MCF 10A (cell line): ENCODE data around the gene ZNF20. TPM values are rescaled to one million over a fixed set of nuclear protein-coding genes. Genes with fewer than 3 reads are reported as not detected.
"Not testable (repeated sequence)": the region's sequence is repeated elsewhere in the genome, so short reads cannot be mapped to it uniquely, and the experiment has no call there.

ENCODE experiments used
- BruUV-seq: library from RNA; stranded (reverse); fragments of 400-500 nt; replicated peaks from 2 replicates; lab custom pipeline; 2021; lab: Mats Ljungman, UMichigan
- CTCF ChIA-PET: fragments of 300-600 bp; sonication (Branson Sonifier 250); formaldehyde crosslinking; extraction: SDS; loops from one replicate; lab custom pipeline; 2021; ENCODE audit warnings: antibody characterized with exemption, inconsistent platforms; lab: Yijun Ruan, JAX
- POLR2A ChIA-PET: fragments of 300-600, 350-650 bp; sonication (Branson Sonifier 250); formaldehyde crosslinking; extraction: SDS; loops from one replicate; lab custom pipeline; 2020; ENCODE audit warnings: antibody characterized with exemption, inconsistent platforms; lab: Yijun Ruan, JAX
- DNase-seq: peaks from one replicate; pipeline ENCODE4 v3.0.0-alpha.2; 2018; ENCODE audit not compliant: unreplicated experiment
- H3K27ac Mint-ChIP-seq: one replicate; pipeline ENCODE4 v1.8.0; 2022; ENCODE audit warnings: mild to moderate bottlenecking, low read depth, mixed read lengths; ENCODE audit not compliant: unreplicated experiment
- H3K27me3 Mint-ChIP-seq: one replicate; pipeline ENCODE4 v1.8.0; 2022; ENCODE audit warnings: mixed read lengths; ENCODE audit not compliant: insufficient read depth, unreplicated experiment
- H3K36me3 Mint-ChIP-seq: one replicate; pipeline ENCODE4 v1.8.0; 2022; ENCODE audit warnings: mild to moderate bottlenecking, moderate library complexity, mixed read lengths; ENCODE audit not compliant: insufficient read depth, unreplicated experiment
- H3K4me1 Mint-ChIP-seq: one replicate; pipeline ENCODE4 v1.8.0; 2022; ENCODE audit warnings: mixed read lengths; ENCODE audit not compliant: insufficient read depth, unreplicated experiment
- H3K4me3 Mint-ChIP-seq: one replicate; pipeline ENCODE4 v1.8.0; 2022; ENCODE audit warnings: mild to moderate bottlenecking, moderate library complexity, mixed read lengths; ENCODE audit not compliant: unreplicated experiment
- H3K9me3 Mint-ChIP-seq: one replicate; pipeline ENCODE4 v1.8.0; 2022; ENCODE audit warnings: mixed read lengths; ENCODE audit not compliant: unreplicated experiment
- CTCF ChIP-seq: fragments of 200-600 bp; IDR thresholded peaks from one replicate; pipeline ENCODE4 v1.8.0; 2022; ENCODE audit warnings: antibody characterized with exemption, mild to moderate bottlenecking; ENCODE audit not compliant: unreplicated experiment
- intact Hi-C: fragments of 100-400 bp; cut with micrococcal nuclease; formaldehyde crosslinking; loops from 2 replicates; pipeline ENCODE4 v1.14.1; 2022
- total RNA-seq: library from RNA; stranded (reverse); gene quantifications from 2 replicates; pipeline ENCODE4 v1.2.3, GENCODE V29; 2022

Gene ZNF20
- total RNA-seq, 1 experiment from 2014 or later: 1.4 TPM

- Mint-ChIP-seq H3K27ac (no peak overlapping the region), H3K36me3 (no peaks in the 10 kb centered on the region), H3K27me3 (no peaks in the 10 kb centered on the region), H3K9me3 (peaks cover 5% of the 10 kb centered on the region), H3K4me3 (no peak overlapping the region), H3K4me1 (no peaks in the 10 kb centered on the region)
- no peak for DNase-seq
- BruUV-seq: no TSS peak
- intact Hi-C loops: no loop called here
- CTCF ChIA-PET: interaction anchor here (2.1 kb wide), 1 partner anchor 56 kb away, joined by 6 read pairs; the partner anchor contains the start of gene ZNF20
- POLR2A ChIA-PET: no interaction called here
- no peak for TF ChIP-seq CTCF
These were observed 54.9 kb downstream of the ZNF20 start for GRCh38 chr19:12085074-12085818.

DNA sequence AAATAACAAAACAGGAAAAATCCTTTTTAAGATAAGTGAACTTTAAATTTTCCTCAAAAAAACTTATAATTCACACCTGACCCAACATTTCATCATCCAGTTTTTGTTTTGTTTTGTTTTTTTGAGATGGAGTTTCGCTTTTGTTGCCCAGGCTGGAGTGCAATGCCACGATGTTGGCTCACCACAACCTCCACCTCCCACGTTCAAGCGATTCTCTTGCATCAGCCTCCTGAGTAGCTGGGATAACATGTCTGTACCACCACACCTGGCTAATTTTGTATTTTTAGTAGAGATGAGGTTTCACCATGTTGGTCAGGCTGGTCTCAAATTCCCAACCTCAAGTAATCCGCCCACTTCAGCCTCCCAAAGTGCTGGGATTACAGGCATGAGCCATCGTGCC lies 56.8 kb downstream of the ZNF20 start:
- H3K27me3 Mint-ChIP-seq, DNase-seq, BruUV-seq, H3K9me3 Mint-ChIP-seq, H3K36me3 Mint-ChIP-seq, H3K4me1 Mint-ChIP-seq, CTCF ChIA-PET, H3K4me3 Mint-ChIP-seq, H3K27ac Mint-ChIP-seq, intact Hi-C loops: not testable (repeated sequence)
- POLR2A ChIA-PET: interaction anchor here (0.6 kb wide), 1 partner anchor 38 kb away, joined by 4 read pairs; no protein-coding TSS in a partner anchor

Other genes starting within 250 kb of the ZNF20 start
- gene ZNF700, start 215.2 kb downstream of the ZNF20 start, total RNA-seq: 5.6 and 5.9 TPM in 2 replicates
- 0.23 and 0.25 TPM in 2 replicates for gene ZNF763, start 175.3 kb downstream of the ZNF20 start, total RNA-seq
- 1.3 and 1.6 TPM in 2 replicates for gene ZNF433, start 104.7 kb downstream of the ZNF20 start, total RNA-seq
- gene ZNF878, start 87.4 kb downstream of the ZNF20 start, total RNA-seq: not detected in 2 replicates
- not detected in 2 replicates for gene ZNF844, start 75.6 kb downstream of the ZNF20 start, total RNA-seq
- gene ZNF625, start 16.4 kb upstream of the ZNF20 start, total RNA-seq: 0.37 TPM in 1 of 2 replicates, not detected in the other
- 3.7 and 4.3 TPM in 2 replicates for gene ZNF136, start 22.7 kb upstream of the ZNF20 start, total RNA-seq
- 10.3 and 10.5 TPM in 2 replicates for gene ZNF44, start 154.5 kb upstream of the ZNF20 start, total RNA-seq
- gene ZNF563, start 193.3 kb upstream of the ZNF20 start, total RNA-seq: 1.1 and 1.3 TPM in 2 replicates
- gene ZNF442, start 225.3 kb upstream of the ZNF20 start, total RNA-seq: 0.44 and 0.49 TPM in 2 replicates